GM12874 (cell line): ENCODE data around the gene NFIX.

Source experiments
- TF ChIP-seq, protein P1 (sequence below): IDR thresholded peaks from 2 replicates; pipeline ENCODE4 v1.5.1; 2011; ENCODE audit warnings: low read depth, mild to moderate bottlenecking, control low read depth, low read length, moderate library complexity; ENCODE audit not compliant: insufficient read depth

The NFIX gene

DNA sequence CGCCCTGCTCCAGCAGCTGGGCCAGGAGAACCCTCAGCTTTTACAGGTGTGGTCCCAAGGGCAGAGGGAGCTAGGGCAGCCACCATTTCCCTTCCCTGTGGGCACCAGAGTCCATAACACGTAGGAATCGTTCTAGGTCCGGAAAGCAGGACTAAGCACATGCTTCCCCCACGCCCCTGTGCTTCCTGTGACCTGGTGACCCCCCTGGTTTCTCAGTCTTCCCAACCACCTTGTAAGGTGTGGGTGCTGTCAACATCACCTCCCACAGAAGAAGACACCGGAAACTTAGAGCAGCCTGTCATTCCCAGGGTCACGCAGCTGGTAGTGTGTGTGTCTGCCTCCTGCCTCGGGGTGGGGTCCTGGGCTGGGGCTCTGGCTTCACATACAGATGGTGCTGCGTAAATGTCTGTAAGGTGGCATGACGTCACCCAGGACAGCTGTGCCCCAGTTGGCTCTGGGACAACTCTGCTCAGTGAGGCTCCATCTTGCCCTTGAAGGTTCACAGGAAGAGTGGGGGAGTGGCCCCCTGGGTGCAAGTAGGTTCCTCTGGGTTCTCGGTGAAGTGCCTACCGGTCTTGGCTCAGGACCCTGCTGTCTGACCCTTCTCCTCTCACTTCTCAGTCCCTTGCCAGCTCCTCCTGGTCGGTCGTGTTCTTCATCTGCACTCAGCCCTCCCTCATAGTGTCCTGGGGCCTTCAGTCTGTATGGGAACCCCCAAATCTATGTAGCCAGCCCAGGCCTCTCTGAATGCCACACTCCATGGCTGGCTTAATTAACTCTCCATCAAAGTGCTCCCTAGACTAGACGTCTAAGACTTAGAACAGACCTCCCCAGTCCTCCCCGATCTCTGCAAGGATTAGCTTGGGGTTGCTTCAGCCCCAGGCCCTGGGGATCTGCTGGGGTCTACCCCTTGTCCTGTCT, 45.7 kb upstream of the NFIX start:
- TF ChIP-seq, protein P1, sequence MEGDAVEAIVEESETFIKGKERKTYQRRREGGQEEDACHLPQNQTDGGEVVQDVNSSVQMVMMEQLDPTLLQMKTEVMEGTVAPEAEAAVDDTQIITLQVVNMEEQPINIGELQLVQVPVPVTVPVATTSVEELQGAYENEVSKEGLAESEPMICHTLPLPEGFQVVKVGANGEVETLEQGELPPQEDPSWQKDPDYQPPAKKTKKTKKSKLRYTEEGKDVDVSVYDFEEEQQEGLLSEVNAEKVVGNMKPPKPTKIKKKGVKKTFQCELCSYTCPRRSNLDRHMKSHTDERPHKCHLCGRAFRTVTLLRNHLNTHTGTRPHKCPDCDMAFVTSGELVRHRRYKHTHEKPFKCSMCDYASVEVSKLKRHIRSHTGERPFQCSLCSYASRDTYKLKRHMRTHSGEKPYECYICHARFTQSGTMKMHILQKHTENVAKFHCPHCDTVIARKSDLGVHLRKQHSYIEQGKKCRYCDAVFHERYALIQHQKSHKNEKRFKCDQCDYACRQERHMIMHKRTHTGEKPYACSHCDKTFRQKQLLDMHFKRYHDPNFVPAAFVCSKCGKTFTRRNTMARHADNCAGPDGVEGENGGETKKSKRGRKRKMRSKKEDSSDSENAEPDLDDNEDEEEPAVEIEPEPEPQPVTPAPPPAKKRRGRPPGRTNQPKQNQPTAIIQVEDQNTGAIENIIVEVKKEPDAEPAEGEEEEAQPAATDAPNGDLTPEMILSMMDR: no peak

DNA sequence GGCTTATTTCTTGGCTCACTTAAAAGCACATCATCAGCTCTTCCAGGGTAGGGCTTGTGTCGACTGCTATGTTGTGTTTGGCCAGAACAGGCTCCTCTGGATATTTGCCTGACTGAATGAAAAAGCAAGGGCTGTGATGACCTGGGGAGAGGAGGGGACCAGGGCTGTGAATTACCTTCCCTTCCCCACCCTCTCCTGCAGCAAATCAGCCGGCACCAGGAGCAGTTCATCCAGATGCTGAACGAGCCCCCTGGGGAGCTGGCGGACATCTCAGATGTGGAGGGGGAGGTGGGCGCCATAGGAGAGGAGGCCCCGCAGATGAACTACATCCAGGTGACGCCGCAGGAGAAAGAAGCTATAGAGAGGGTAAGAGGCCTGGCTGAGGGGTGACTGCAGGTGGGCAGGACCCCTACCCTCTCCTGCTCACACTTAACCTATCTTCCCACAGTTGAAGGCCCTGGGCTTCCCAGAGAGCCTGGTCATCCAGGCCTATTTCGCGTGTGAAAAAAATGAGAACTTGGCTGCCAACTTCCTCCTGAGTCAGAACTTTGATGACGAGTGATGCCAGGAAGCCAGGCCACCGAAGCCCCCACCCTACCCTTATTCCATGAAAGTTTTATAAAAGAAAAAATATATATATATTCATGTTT, 42.7 kb upstream of the NFIX start:
- TF ChIP-seq, protein P1: no peak

DNA sequence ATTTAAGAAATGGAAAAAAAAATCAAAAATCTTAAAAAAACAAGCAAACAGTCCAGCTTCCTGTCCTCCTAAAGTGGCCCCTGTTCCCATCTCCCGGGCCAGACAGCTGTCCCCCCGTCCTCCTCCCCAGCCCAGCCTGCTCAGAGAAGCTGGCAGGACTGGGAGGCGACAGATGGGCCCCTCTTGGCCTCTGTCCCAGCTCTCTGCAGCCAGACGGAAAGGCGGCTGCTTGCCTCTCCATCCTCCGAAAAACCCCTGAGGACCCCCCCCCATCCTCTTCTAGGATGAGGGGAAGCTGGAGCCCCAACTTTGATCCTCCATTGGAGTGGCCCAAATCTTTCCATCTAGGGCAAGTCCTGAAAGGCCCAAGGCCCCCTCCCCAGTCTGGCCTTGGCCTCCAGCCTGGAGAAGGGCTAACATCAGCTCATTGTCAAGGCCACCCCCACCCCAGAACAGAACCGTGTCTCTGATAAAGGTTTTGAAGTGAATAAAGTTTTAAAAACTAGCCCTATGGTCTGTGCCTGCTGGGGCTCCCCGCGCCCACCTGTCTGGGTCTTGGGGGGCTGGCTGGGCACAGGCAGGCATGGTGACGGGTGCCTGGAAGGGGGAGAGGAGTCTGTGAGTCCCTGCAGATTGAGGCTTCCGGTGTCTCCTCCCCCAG, 42.0 kb upstream of the NFIX start:
- TF ChIP-seq, protein P1: no peak

DNA sequence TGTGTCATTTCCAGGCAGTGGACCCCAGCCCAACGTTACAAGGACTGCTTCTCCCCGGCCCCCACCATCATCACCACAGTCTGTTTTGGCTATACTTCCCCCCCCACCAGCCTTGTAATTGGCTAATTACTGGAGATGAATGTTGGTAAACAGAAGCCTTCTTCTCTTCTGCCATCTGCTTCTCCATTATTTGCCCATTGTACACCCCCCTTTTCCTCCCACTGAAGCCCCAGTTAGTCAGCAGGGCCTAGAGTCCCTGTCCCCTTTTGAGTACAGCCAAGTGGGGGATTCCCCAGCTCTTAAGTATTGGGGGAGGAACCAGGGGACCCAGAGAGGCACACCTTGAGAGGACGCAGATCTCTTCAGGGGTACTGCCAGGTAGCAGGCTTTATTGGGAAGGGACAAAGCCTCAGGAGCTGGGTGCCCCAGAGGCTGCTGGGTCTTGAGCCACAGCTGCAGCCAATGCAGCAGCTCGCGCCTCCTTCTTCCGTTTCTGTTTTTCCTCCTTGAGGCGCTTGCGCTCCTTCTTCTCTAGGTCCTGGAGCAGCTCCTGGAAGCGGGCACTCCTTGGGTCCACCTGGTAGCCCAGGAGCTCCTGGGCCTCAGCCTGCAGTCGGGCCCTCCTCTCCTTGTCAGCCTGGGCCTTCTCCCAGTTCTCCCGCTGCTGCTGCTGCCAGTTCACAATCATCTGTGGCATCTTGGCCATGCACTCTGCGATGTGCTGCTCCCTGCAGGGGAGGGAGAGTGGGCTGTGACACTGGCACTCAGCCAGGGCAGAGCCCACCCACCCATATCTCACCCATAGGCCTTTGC, 41.3 kb upstream of the NFIX start:
- TF ChIP-seq, protein P1: no peak

DNA sequence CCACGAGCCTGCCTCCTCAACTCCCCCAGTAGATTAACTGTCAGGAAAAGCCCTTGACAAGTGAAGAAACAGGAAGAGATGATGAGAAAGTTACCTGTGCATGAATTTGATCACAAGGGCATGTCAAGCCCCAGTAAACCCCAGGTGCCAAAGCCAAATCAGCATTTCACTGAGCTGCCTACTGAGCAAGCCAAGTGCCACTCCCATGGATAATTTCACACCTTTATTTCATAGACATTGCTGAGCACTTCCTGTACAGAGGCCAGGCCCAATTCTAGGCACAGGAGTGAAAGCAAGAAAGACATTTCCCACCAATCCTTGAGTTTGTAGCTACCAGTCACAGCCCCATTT, 40.7 kb upstream of the NFIX start:
- TF ChIP-seq, protein P1: no peak

DNA sequence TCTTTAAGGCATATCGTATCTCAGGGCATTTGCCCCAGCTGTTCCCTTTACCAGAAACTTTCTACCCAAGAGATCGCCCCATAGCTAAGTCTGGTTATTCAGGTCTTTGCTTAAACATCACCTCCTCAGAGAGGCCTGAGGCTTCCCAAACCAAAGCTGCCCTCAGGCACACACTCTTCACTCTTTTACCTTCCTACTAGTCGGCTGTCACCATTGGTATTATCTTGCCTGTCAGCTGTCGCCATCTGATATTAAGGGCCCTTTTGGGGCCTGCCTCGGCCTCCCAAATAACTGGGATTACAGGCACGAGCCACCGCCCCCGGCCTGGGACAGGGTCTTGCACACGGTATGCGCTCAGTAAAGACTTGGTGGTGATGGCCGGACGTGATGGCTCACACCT, 39.3 kb upstream of the NFIX start:
- TF ChIP-seq, protein P1: no peak
